Caco-2 (cell line): Measurements from ENCODE around the gene PTGFRN. TPM values are rescaled to one million over a fixed set of nuclear protein-coding genes. Genes with fewer than 3 reads are reported as not detected.

Experiments
- BruUV-seq: library from RNA; stranded (reverse); fragments of 400-500 nt; replicated peaks from 2 replicates; lab custom pipeline; 2021; lab: Mats Ljungman, UMichigan
- CTCF ChIA-PET: fragments of 300-600 bp; sonication (Branson Sonifier 250); formaldehyde crosslinking; loops from one replicate; lab custom pipeline; 2022; ENCODE audit warnings: antibody characterized with exemption; lab: Charles Lee
- POLR2A ChIA-PET: fragments of 300-600 bp; sonication (Branson Sonifier 250); formaldehyde crosslinking; loops from one replicate; lab custom pipeline; 2022; ENCODE audit warnings: antibody characterized with exemption; lab: Charles Lee
- DNase-seq, 2 experiments: peaks; one replicate each; pipeline versions ENCODE4 v3.0.0 to v3.0.0-alpha.2; 2020 to 2022
- H3K27me3 ChIP-seq: replicated peaks from 2 replicates; pipeline ENCODE4 v1.6.0; 2011; ENCODE audit warnings: low read length; ENCODE audit not compliant: control insufficient read depth, insufficient read depth
- H3K36me3 ChIP-seq: 2 replicates; pipeline ENCODE4 v1.5.1; 2011; ENCODE audit warnings: low read length; ENCODE audit not compliant: control insufficient read depth, insufficient read depth
- H3K4me1 ChIP-seq: fragments of 250-450 bp; sonication (Bioruptor Pico); 2 replicates; pipeline ENCODE4 v1.5.1; 2020; ENCODE audit warnings: mild to moderate bottlenecking
- H3K4me3 ChIP-seq: 2 replicates; pipeline ENCODE4 v1.5.1; 2011; ENCODE audit warnings: low read depth, mild to moderate bottlenecking, control low read depth, low read length
- H3K9me3 ChIP-seq: fragments of 250-450 bp; sonication (Bioruptor Pico); 2 replicates; pipeline ENCODE4 v1.5.1; 2020; ENCODE audit warnings: mild to moderate bottlenecking, moderate library complexity
- H3K27ac Mint-ChIP-seq: one replicate; pipeline ENCODE4 v1.8.0; 2022; ENCODE audit warnings: mixed read lengths; ENCODE audit not compliant: unreplicated experiment
- H3K27me3 Mint-ChIP-seq: one replicate; pipeline ENCODE4 v1.8.0; 2022; ENCODE audit warnings: mixed read lengths; ENCODE audit not compliant: insufficient read depth, unreplicated experiment
- H3K36me3 Mint-ChIP-seq: one replicate; pipeline ENCODE4 v1.8.0; 2022; ENCODE audit warnings: mild to moderate bottlenecking, mixed read lengths; ENCODE audit not compliant: insufficient read depth, unreplicated experiment
- H3K4me1 Mint-ChIP-seq: one replicate; pipeline ENCODE4 v1.8.0; 2022; ENCODE audit warnings: low read depth, mixed read lengths; ENCODE audit not compliant: unreplicated experiment
- H3K4me3 Mint-ChIP-seq: one replicate; pipeline ENCODE4 v1.8.0; 2022; ENCODE audit warnings: mild to moderate bottlenecking, moderate library complexity, mixed read lengths; ENCODE audit not compliant: unreplicated experiment
- H3K9me3 Mint-ChIP-seq: one replicate; pipeline ENCODE4 v1.8.0; 2022; ENCODE audit warnings: mixed read lengths; ENCODE audit not compliant: unreplicated experiment
- CTCF ChIP-seq, 2 experiments: fragments of 200-600 bp in 1 of 2; IDR thresholded peaks; 1 replicate in 1 of 2; 2 replicates in 1 of 2; pipeline versions ENCODE4 v1.5.1 to v1.8.0; 2011 to 2022; ENCODE audit warnings: antibody characterized with exemption in 1 of 2, control low read depth in 1 of 2, inconsistent platforms in 1 of 2, low read depth in 1 of 2, low read length in 1 of 2, mild to moderate bottlenecking in 1 of 2, moderate library complexity in 1 of 2; ENCODE audit not compliant: insufficient read depth in 1 of 2, severe bottlenecking in 1 of 2, unreplicated experiment in 1 of 2
- intact Hi-C: fragments of 100-400 bp; cut with micrococcal nuclease; formaldehyde crosslinking; loops from one replicate; pipeline ENCODE4 v1.10.0; 2022; ENCODE audit not compliant: unreplicated experiment
- total RNA-seq: library from RNA; stranded (reverse); gene quantifications from 2 replicates; pipeline ENCODE4 v1.2.3, GENCODE V29; 2022

The PTGFRN gene
- total RNA-seq, 1 experiment from 2014 or later: 16.2 TPM

- Mint-ChIP-seq H3K27ac (no peak overlapping the region), H3K36me3 (no peaks in the 10 kb centered on the region), H3K9me3 (no peaks in the 10 kb centered on the region), H3K4me1 (peaks cover 8% of the 10 kb centered on the region), H3K27me3 (no peaks in the 10 kb centered on the region), H3K4me3 (no peak overlapping the region)
- Histone ChIP-seq H3K36me3 (no peaks in the 10 kb centered on the region; the same call in 1 of the 2 replicates), H3K27me3 (no peaks in the 10 kb centered on the region), H3K4me1 (peaks cover 11% of the 10 kb centered on the region), H3K9me3 (no peaks in the 10 kb centered on the region), H3K4me3 (no peak overlapping the region)
- CTCF ChIA-PET: interaction anchor here (0.8 kb wide), 1 partner anchor 78 kb away, joined by 3 read pairs; no protein-coding TSS in a partner anchor
- BruUV-seq: no TSS peak
- POLR2A ChIA-PET: no interaction called here
- no peak for DNase-seq
- intact Hi-C loops: loop anchor here (5.0 kb wide), 1 partner anchor 78 kb away; no protein-coding TSS in a partner anchor
- no peak for TF ChIP-seq CTCF (IDR thresholded peaks at IDR 0.05; ENCODE audit: insufficient read depth in 1 of 2, low read depth in 1 of 2, low read length in 1 of 2, severe bottlenecking in 1 of 2, unreplicated experiment in 1 of 2)
Observed at GRCh38 chr1:116920211-116920610, 10.5 kb downstream of the PTGFRN start.

- no peaks in the 10 kb centered on the region for H3K36me3 Mint-ChIP-seq
- no peak for TF ChIP-seq CTCF (IDR thresholded peaks at IDR 0.05; ENCODE audit: insufficient read depth in 1 of 2, low read depth in 1 of 2, low read length in 1 of 2, severe bottlenecking in 1 of 2, unreplicated experiment in 1 of 2)
- peak overlapping the region; percentile 54 for H3K27ac Mint-ChIP-seq
- no TSS peak for BruUV-seq
- intact Hi-C loops: loop anchor here (5.0 kb wide), 1 partner anchor 79 kb away; no protein-coding TSS in a partner anchor
- Histone ChIP-seq H3K36me3 (no peaks in the 10 kb centered on the region; the same call in 1 of the 2 replicates), H3K9me3 (no peaks in the 10 kb centered on the region), H3K4me1 (peaks cover 11% of the 10 kb centered on the region), H3K4me3 (no peak overlapping the region), H3K27me3 (no peaks in the 10 kb centered on the region)
- DNase-seq: no peak
- H3K4me1 Mint-ChIP-seq: peaks cover 8% of the 10 kb centered on the region
- H3K9me3 Mint-ChIP-seq: no peaks in the 10 kb centered on the region
- no peak overlapping the region for H3K4me3 Mint-ChIP-seq
- POLR2A ChIA-PET: interaction anchor here (0.7 kb wide), 1 partner anchor 9 kb away, joined by 3 read pairs; no protein-coding TSS in a partner anchor
- CTCF ChIA-PET: interaction anchor here (1.0 kb wide), 1 partner anchor 184 kb away, joined by 3 read pairs; no protein-coding TSS in a partner anchor
- no peaks in the 10 kb centered on the region for H3K27me3 Mint-ChIP-seq
Observed at GRCh38 chr1:116921301-116921885, 11.7 kb downstream of the PTGFRN start.

GRCh38 chr1:116921937-116922336 is 12.2 kb downstream of the PTGFRN start:
- CTCF ChIA-PET: no interaction called here
- no TSS peak for BruUV-seq
- Histone ChIP-seq H3K9me3 (no peaks in the 10 kb centered on the region), H3K4me1 (peaks cover 11% of the 10 kb centered on the region), H3K27me3 (no peaks in the 10 kb centered on the region), H3K4me3 (no peak overlapping the region), H3K36me3 (no peaks in the 10 kb centered on the region; the same call in 1 of the 2 replicates)
- intact Hi-C loops: loop anchor here (5.0 kb wide), 1 partner anchor 80 kb away; no protein-coding TSS in a partner anchor
- no peak for DNase-seq
- H3K27me3 Mint-ChIP-seq: no peaks in the 10 kb centered on the region
- TF ChIP-seq CTCF (IDR thresholded peaks at IDR 0.05; ENCODE audit: insufficient read depth in 1 of 2, low read depth in 1 of 2, low read length in 1 of 2, severe bottlenecking in 1 of 2, unreplicated experiment in 1 of 2): no peak
- H3K27ac Mint-ChIP-seq: peak overlapping the region; percentile 54
- POLR2A ChIA-PET: interaction anchor here (0.7 kb wide), 1 partner anchor 9 kb away, joined by 3 read pairs; no protein-coding TSS in a partner anchor
- H3K4me3 Mint-ChIP-seq: no peak overlapping the region
- H3K4me1 Mint-ChIP-seq: peaks cover 8% of the 10 kb centered on the region
- H3K9me3 Mint-ChIP-seq: no peaks in the 10 kb centered on the region
- H3K36me3 Mint-ChIP-seq: no peaks in the 10 kb centered on the region
